Type B pancreatic cell (in vitro differentiated cells): ENCODE results near the gene MRPL52. TPM values are rescaled to one million over a fixed set of nuclear protein-coding genes. Genes with fewer than 3 reads are reported as not detected.
"Not testable (repeated sequence)": the region's sequence is repeated elsewhere in the genome, so short reads cannot be mapped to it uniquely, and the experiment has no call there.

Experiments used
- DNase-seq: peaks from one replicate; pipeline ENCODE4 v3.0.0; 2021; ENCODE audit warnings: mixed read lengths; ENCODE audit not compliant: unreplicated experiment; ENCODE audit errors: extremely low spot score
- H3K27ac Mint-ChIP-seq: 2 replicates; pipeline ENCODE4 v1.8.0; 2021; ENCODE audit warnings: mild to moderate bottlenecking, mixed read lengths
- H3K27me3 Mint-ChIP-seq: 2 replicates; pipeline ENCODE4 v1.8.0; 2021; ENCODE audit warnings: mixed read lengths
- H3K36me3 Mint-ChIP-seq: 2 replicates; pipeline ENCODE4 v1.8.0; 2021; ENCODE audit warnings: mixed read lengths
- H3K4me1 Mint-ChIP-seq: one replicate; pipeline ENCODE4 v1.8.0; 2021; ENCODE audit warnings: mixed read lengths; ENCODE audit not compliant: unreplicated experiment
- H3K4me3 Mint-ChIP-seq: 2 replicates; pipeline ENCODE4 v1.8.0; 2021; ENCODE audit warnings: mild to moderate bottlenecking, mixed read lengths
- H3K9me3 Mint-ChIP-seq: 2 replicates; pipeline ENCODE4 v1.8.0; 2021; ENCODE audit warnings: mixed read lengths
- total RNA-seq: library from RNA; stranded (reverse); gene quantifications from 2 replicates; pipeline ENCODE4 v1.2.1, GENCODE V29; 2021; ENCODE audit warnings: low replicate concordance
- TF ChIP-seq, protein P1 (sequence below): fragments of 200-600 bp; sonication (generic); conservative IDR thresholded peaks from 2 replicates; pipeline ENCODE4 v1.5.0; 2021; ENCODE audit warnings: antibody characterized with exemption, mild to moderate bottlenecking

The MRPL52 gene
- total RNA-seq, 1 donor from 2014 or later, result 96.6 TPM

DNA sequence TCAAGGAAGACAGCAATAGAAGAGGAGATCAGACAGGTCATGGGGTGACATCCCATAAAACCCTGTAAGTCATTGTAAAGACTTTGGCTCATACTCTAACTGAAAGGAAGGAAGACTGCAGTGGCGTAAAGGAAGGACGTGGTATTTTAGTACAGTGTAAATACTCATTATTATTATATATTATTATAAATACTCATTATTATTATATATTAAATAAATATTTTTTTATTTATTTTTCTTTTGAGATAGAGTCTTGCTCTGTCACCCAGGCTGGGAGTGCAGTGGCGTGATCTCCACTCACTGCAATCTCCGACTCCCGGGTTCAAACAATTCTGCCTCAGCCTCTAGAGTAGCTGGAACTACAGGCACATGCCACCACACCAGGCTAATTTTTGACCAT lies 26.7 kb downstream of the MRPL52 start:
- TF ChIP-seq, protein P1, sequence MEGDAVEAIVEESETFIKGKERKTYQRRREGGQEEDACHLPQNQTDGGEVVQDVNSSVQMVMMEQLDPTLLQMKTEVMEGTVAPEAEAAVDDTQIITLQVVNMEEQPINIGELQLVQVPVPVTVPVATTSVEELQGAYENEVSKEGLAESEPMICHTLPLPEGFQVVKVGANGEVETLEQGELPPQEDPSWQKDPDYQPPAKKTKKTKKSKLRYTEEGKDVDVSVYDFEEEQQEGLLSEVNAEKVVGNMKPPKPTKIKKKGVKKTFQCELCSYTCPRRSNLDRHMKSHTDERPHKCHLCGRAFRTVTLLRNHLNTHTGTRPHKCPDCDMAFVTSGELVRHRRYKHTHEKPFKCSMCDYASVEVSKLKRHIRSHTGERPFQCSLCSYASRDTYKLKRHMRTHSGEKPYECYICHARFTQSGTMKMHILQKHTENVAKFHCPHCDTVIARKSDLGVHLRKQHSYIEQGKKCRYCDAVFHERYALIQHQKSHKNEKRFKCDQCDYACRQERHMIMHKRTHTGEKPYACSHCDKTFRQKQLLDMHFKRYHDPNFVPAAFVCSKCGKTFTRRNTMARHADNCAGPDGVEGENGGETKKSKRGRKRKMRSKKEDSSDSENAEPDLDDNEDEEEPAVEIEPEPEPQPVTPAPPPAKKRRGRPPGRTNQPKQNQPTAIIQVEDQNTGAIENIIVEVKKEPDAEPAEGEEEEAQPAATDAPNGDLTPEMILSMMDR, result no peak
- H3K4me1 Mint-ChIP-seq, result peaks cover 8% of the 10 kb centered on the region
- no peak overlapping the region for H3K27ac Mint-ChIP-seq
- H3K36me3 Mint-ChIP-seq, result no peaks in the 10 kb centered on the region
- H3K27me3 Mint-ChIP-seq, result no peaks in the 10 kb centered on the region
- H3K9me3 Mint-ChIP-seq, result no peaks in the 10 kb centered on the region
- no peak for DNase-seq
- no peak overlapping the region for H3K4me3 Mint-ChIP-seq

DNA sequence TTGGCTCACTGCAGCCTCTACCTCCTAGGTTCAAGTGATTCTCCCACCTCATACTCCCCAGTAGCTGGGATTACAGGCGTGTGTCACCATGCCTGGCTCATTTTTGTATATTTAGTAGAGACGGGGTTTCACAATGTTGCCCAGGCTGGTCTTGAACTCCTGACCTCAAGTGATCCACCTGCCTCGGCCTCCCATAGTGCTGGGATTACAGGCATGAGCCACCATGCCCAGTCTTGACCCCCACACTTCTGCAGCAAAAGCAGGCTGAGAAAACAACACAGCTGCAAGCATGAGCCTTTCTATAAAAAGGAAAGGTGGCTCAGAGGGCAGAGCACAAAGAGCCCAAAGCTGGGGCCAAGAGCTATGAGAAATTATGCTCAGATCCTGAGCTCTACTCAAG lies 30.7 kb downstream of the MRPL52 start:
- not testable (repeated sequence) for H3K36me3 Mint-ChIP-seq, H3K4me1 Mint-ChIP-seq, H3K27ac Mint-ChIP-seq, H3K27me3 Mint-ChIP-seq, DNase-seq, H3K4me3 Mint-ChIP-seq, H3K9me3 Mint-ChIP-seq

DNA sequence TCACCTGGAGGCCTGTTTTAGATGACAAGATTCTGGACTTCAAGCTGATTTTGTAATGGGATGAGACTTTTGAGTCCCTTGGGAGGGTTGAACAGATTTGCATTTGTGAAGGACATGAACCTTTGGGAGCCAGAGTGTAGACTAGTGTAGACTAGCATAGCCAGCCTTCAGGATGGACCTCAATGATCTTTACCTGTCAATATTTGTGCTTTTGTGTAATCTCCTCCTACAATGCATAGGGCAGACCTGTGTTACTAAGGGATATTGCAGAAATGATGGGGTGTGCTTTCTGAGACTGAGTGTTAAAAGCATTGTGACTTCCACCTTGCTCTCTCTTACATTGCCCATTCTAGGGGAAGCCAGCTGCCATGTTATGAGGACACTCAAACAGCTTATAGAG lies 32.0 kb downstream of the MRPL52 start:
- no peak for DNase-seq
- H3K9me3 Mint-ChIP-seq, result no peaks in the 10 kb centered on the region
- TF ChIP-seq, protein P1, result no peak
- H3K4me3 Mint-ChIP-seq, result no peak overlapping the region
- no peaks in the 10 kb centered on the region for H3K27me3 Mint-ChIP-seq
- H3K27ac Mint-ChIP-seq, result no peak overlapping the region
- no peaks in the 10 kb centered on the region for H3K4me1 Mint-ChIP-seq
- no peaks in the 10 kb centered on the region for H3K36me3 Mint-ChIP-seq

DNA sequence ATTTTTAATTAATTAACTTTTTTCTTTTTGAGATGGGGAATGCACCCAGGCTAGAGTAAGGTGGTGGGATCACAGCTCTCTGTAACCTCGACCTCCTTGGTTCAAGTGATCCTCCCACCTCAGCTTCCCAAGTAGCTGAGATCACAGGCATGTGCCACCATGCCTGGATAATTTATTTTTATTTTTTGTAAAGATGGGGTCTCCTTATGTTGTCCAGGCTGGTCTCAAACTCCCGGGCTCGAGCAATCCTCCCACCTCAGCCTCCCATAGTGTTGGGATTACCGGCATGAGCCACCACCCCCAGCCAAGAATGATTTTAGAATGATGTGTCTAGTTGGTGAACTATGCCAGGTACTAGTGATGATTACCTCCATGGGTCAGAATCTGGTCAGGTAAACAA lies 35.3 kb downstream of the MRPL52 start:
- Mint-ChIP-seq H3K36me3 (no peaks in the 10 kb centered on the region), H3K27ac (no peak overlapping the region), H3K4me3 (no peak overlapping the region), H3K9me3 (no peaks in the 10 kb centered on the region), H3K4me1 (no peaks in the 10 kb centered on the region), H3K27me3 (no peaks in the 10 kb centered on the region)
- TF ChIP-seq, protein P1, result no peak
- no peak for DNase-seq

DNA sequence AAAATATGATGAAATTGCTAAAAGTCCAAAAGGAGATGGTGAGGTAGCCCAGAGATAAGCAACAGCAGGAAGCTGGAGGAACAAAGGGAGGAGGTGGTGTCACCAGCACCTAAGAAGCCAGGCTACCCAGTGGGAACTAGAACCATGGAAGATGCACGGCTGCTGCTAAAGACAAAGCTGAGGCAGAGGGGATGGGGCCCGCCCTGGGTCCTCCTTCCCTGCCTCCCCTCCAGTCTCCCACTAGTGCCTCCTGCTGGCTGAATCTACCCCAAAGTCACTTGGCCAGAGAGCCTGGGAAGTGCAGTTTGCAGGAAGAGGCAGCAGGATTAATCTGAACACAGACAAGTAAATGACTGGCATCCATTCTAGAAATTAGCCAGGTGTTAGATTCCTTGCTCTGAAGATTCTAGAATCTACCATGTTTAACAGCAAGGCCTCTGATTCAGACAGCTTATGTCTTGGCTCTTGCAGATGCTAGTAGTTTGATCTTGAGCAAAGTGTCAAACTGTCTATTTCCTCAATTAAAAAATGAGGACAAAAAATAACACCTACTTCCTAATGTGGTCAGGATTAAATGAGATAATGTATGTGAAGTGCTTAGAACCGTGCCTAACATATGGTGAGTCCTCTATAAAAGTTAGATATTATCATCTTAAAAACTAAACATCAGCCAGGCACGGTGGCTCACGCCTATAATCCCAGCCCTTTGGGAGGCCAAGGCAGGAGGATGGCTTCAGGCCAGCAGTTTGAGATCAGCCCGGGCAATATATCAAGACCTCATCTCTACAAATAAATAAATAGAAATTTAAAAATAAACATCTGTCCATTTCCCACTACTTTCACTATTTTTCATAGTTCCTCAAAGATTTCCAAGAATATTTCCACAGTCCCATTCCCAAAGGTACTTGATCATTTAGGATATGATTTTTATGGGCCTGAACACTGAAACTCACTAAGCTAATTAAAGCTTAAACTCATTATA lies 36.0 kb downstream of the MRPL52 start:
- TF ChIP-seq, protein P1, result peak; percentile 52
- Mint-ChIP-seq H3K27ac (no peak overlapping the region), H3K9me3 (no peaks in the 10 kb centered on the region)

DNA sequence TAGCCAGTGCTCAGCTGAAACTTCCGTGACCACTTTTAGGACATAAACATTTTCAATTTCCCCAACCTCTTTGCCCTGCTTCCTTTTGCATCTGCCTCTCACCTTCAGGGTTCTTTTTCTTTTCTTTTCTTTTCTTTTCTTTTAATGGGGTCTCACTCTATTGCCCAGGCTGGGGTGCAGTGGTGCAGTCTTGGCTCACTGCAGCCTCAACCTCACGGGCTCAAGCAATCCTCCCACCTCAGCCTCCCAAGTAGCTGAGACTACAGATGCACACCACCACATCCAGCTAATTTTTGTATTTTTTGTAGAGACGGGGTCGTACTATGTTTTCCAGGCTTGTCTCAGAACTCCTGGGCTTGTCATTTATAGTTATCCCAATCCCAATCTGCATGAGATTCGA lies 37.2 kb downstream of the MRPL52 start:
- Mint-ChIP-seq H3K4me1 (peaks cover 6% of the 10 kb centered on the region), H3K27me3 (no peaks in the 10 kb centered on the region)

More for the DNA sequence above, 36.0 kb downstream of the MRPL52 start:
- no peaks in the 10 kb centered on the region for H3K36me3 Mint-ChIP-seq
- peaks cover 4% of the 10 kb centered on the region for H3K4me1 Mint-ChIP-seq
- H3K27me3 Mint-ChIP-seq, result no peaks in the 10 kb centered on the region
- H3K4me3 Mint-ChIP-seq, result no peak overlapping the region
- DNase-seq, result no peak

More for the DNA sequence above, 37.2 kb downstream of the MRPL52 start:
- H3K4me3 Mint-ChIP-seq, result no peak overlapping the region
- DNase-seq, result no peak
- H3K27ac Mint-ChIP-seq, result no peak overlapping the region
- H3K36me3 Mint-ChIP-seq, result no peaks in the 10 kb centered on the region
- TF ChIP-seq, protein P1, result no peak
- no peaks in the 10 kb centered on the region for H3K9me3 Mint-ChIP-seq
